ENCODE data around the gene RICTOR. TPM values are rescaled to one million over a fixed set of nuclear protein-coding genes. Genes with fewer than 3 reads are reported as not detected.

RICTOR gene
- total and polyA plus RNA-seq, 7 donors: 2.5 to 50.1 (median 32.8) TPM

GRCh38 chr5:39009280-39009679, 64.9 kb downstream of the RICTOR start:
- DNase-seq: no peak
- intact Hi-C loops (cut with DNase I): loop anchor here (5.0 kb wide), 1 partner anchor 273 kb away; no protein-coding TSS in a partner anchor

GRCh38 chr5:39006650-39007049, 67.5 kb downstream of the RICTOR start:
- WGBS, 2 donors: 93 to 95% methylated on average over 2 of the region's 2 CpGs
- DNase-seq: no peak
- Histone ChIP-seq H3K4me1 (peaks cover 0 to 8% (median 2%) of the 10 kb centered on the region in 4 donors), H3K27me3 (no peaks in the 10 kb centered on the region), H3K27ac (no peak overlapping the region), H3K36me3 (peaks cover 0 to 12% (median 0%) of the 10 kb centered on the region in 4 donors), H3K9me3 (peaks cover 0 to 7% (median 0%) of the 10 kb centered on the region in 4 donors), H3K4me3 (no peak overlapping the region)
- intact Hi-C loops (cut with DNase I): loop anchor here (5.0 kb wide), 1 partner anchor 276 kb away; no protein-coding TSS in a partner anchor
- TF ChIP-seq EP300 (IDR thresholded peaks at IDR 0.05): no peak
- TF ChIP-seq POLR2AphosphoS5 (IDR thresholded peaks at IDR 0.05): no peak
- no peak for TF ChIP-seq CTCF (IDR thresholded peaks at IDR 0.05)
- no peak for TF ChIP-seq POLR2A (IDR thresholded peaks at IDR 0.05)

More at GRCh38 chr5:39009280-39009679, 64.9 kb downstream of the RICTOR start:
- TF ChIP-seq POLR2A (IDR thresholded peaks at IDR 0.05): no peak
- no peak for TF ChIP-seq POLR2AphosphoS5 (IDR thresholded peaks at IDR 0.05)
- TF ChIP-seq EP300 (IDR thresholded peaks at IDR 0.05): no peak
- no peak for TF ChIP-seq CTCF (IDR thresholded peaks at IDR 0.05)
- peaks cover 0 to 7% (median 0%) of the 10 kb centered on the region in 4 donors for H3K9me3 ChIP-seq
- H3K27me3 ChIP-seq: no peaks in the 10 kb centered on the region
- H3K4me1 ChIP-seq: peaks cover 0 to 17% (median 5%) of the 10 kb centered on the region in 4 donors
- no peak overlapping the region for H3K27ac ChIP-seq
- 96 to 100% methylated on average over 1 of the region's 1 CpG for WGBS, 2 donors
- H3K36me3 ChIP-seq: peaks cover 0 to 8% (median 0%) of the 10 kb centered on the region in 4 donors
- no peak overlapping the region for H3K4me3 ChIP-seq

GRCh38 chr5:39005566-39006232, 68.5 kb downstream of the RICTOR start:
- Histone ChIP-seq H3K4me3 (no peak overlapping the region), H3K9me3 (peaks cover 0 to 3% (median 0%) of the 10 kb centered on the region in 4 donors), H3K4me1 (peaks cover 0 to 8% (median 2%) of the 10 kb centered on the region in 4 donors), H3K27me3 (no peaks in the 10 kb centered on the region), H3K27ac (no peak overlapping the region), H3K36me3 (peaks cover 0 to 7% (median 0%) of the 10 kb centered on the region in 4 donors)
- no peak for DNase-seq
- WGBS, 2 donors: 73 to 83% methylated on average over 3 of the region's 3 CpGs
- intact Hi-C loops (cut with DNase I): loop anchor here (5.0 kb wide), 1 partner anchor 277 kb away; no protein-coding TSS in a partner anchor
- TF ChIP-seq POLR2A (IDR thresholded peaks at IDR 0.05): no peak
- TF ChIP-seq POLR2AphosphoS5 (IDR thresholded peaks at IDR 0.05): no peak
- TF ChIP-seq CTCF (IDR thresholded peaks at IDR 0.05): peak in 1 of 4 experiments; percentile 22
- TF ChIP-seq EP300 (IDR thresholded peaks at IDR 0.05): no peak

- WGBS, 2 donors: 78 to 89% methylated on average over 2 of the region's 2 CpGs
- H3K9me3 ChIP-seq: no peaks in the 10 kb centered on the region
- H3K36me3 ChIP-seq: peaks cover 0 to 6% (median 0%) of the 10 kb centered on the region in 4 donors
- intact Hi-C loops (cut with DNase I): no loop called here
- H3K4me3 ChIP-seq: no peak overlapping the region
- no peak overlapping the region for H3K27ac ChIP-seq
- no peak for DNase-seq
- H3K27me3 ChIP-seq: no peaks in the 10 kb centered on the region
- H3K4me1 ChIP-seq: peaks cover 0 to 17% (median 7%) of the 10 kb centered on the region in 4 donors
- TF ChIP-seq POLR2AphosphoS5 (IDR thresholded peaks at IDR 0.05) (no peak), CTCF (IDR thresholded peaks at IDR 0.05) (no peak), EP300 (IDR thresholded peaks at IDR 0.05) (no peak), POLR2A (IDR thresholded peaks at IDR 0.05) (no peak)
These were observed 72.5 kb downstream of the RICTOR start for GRCh38 chr5:39001683-39002082.
